K562 (cell line): ENCODE results near the gene ZKSCAN3. TPM values are rescaled to one million over a fixed set of nuclear protein-coding genes. Genes with fewer than 3 reads are reported as not detected.

Experiments used
- NFIC ChIP-seq: fragments of 450-650 bp; IDR thresholded peaks from 2 replicates; pipeline ENCODE4 v1.6.1; 2017; ENCODE audit warnings: mild to moderate bottlenecking, inconsistent platforms
- TAF1 ChIP-seq: IDR thresholded peaks from 2 replicates; pipeline ENCODE4 v1.6.1; 2011; ENCODE audit warnings: mild to moderate bottlenecking, low read length, moderate library complexity; ENCODE audit not compliant: insufficient read depth, control insufficient read depth, severe bottlenecking; ENCODE audit errors: extremely low read depth
- polyA plus RNA-seq, 8 experiments: library from polyadenylated mRNA; depleted of rRNA in 4 of 8; stranded (reverse) in 5 of 8; unstranded in 3 of 8; fragments of >200 nt; fragmentation: Nextera tagmentation in 2 of 8; fragmentation: Illumina TruSeq in 1 of 8; extraction: Ambion mirVana in 2 of 8; extraction: Trizol in 1 of 8; gene quantifications; 2 replicates each; pipeline versions ENCODE4 v1.2.1 to v1.2.3, GENCODE V29; 2011 to 2014; ENCODE audit warnings: inconsistent platforms in 1 of 8, missing spikeins in 1 of 8
- total RNA-seq, 7 experiments: library from RNA; depleted of rRNA in 6 of 7; stranded (reverse); fragments of >200 nt in 6 of 7; fragmentation: Illumina TruSeq in 2 of 7; extraction: Trizol in 2 of 7; gene quantifications; 2 replicates each; pipeline versions ENCODE4 v1.2.1 to v1.2.3, GENCODE V29; 2011 to 2021; ENCODE audit warnings: low replicate concordance in 1 of 7
- TF ChIP-seq, protein P1 (sequence below), 2 experiments: fragments of 450-650 bp; formaldehyde crosslinking in 1 of 2; IDR thresholded peaks; 2 replicates each; pipeline versions ENCODE4 v1.4.0 to v1.6.1; 2014 to 2020; ENCODE audit warnings: mild to moderate bottlenecking in 2 of 2, borderline replicate concordance in 1 of 2, low read depth in 1 of 2
- TF ChIP-seq, protein P2 (sequence below), 2 experiments: fragments of 450-650 bp in 1 of 2; sonication (generic) in 1 of 2; formaldehyde crosslinking in 1 of 2; IDR thresholded peaks in 1 of 2; conservative IDR thresholded peaks in 1 of 2; 2 replicates each; pipeline versions ENCODE4 v1.6.1 to v1.8.1; 2016 to 2023; ENCODE audit warnings: mild to moderate bottlenecking in 2 of 2, moderate library complexity in 2 of 2, inconsistent platforms in 1 of 2, missing genetic modification reagents in 1 of 2
- TF ChIP-seq, protein P3 (sequence below): fragments of 450-650 bp; IDR thresholded peaks from 2 replicates; pipeline ENCODE4 v1.6.1; 2016; ENCODE audit warnings: mild to moderate bottlenecking, moderate library complexity

ZKSCAN3 gene
- total and polyA plus RNA-seq, 9 of the 15 experiments (the other 6 are each of a cell fraction or from before 2014, with no cell fraction given), result 3.0 to 12.4 (median 10.2) TPM

DNA sequence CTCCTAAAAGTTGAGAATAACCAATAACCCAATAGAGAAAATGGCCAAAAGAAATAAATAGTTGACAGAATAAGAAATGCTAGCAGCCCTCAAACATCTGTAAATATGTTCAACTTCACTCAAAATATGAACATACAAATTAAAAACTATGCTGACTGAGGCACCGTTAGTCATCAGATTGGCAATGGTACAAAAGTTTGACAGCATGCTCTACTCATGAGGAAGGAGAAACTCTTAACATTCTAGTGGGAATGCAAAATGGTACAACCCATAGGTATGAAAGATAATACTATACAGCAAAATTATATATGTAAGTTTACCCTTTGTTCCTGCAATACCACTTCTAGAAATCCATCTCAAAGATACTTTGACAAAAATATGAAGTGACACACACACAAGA lies 51.4 kb downstream of the ZKSCAN3 start (continued):
- TF ChIP-seq, protein P1, sequence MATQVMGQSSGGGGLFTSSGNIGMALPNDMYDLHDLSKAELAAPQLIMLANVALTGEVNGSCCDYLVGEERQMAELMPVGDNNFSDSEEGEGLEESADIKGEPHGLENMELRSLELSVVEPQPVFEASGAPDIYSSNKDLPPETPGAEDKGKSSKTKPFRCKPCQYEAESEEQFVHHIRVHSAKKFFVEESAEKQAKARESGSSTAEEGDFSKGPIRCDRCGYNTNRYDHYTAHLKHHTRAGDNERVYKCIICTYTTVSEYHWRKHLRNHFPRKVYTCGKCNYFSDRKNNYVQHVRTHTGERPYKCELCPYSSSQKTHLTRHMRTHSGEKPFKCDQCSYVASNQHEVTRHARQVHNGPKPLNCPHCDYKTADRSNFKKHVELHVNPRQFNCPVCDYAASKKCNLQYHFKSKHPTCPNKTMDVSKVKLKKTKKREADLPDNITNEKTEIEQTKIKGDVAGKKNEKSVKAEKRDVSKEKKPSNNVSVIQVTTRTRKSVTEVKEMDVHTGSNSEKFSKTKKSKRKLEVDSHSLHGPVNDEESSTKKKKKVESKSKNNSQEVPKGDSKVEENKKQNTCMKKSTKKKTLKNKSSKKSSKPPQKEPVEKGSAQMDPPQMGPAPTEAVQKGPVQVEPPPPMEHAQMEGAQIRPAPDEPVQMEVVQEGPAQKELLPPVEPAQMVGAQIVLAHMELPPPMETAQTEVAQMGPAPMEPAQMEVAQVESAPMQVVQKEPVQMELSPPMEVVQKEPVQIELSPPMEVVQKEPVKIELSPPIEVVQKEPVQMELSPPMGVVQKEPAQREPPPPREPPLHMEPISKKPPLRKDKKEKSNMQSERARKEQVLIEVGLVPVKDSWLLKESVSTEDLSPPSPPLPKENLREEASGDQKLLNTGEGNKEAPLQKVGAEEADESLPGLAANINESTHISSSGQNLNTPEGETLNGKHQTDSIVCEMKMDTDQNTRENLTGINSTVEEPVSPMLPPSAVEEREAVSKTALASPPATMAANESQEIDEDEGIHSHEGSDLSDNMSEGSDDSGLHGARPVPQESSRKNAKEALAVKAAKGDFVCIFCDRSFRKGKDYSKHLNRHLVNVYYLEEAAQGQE (IDR thresholded peaks at IDR 0.05; ENCODE audit: borderline replicate concordance), result 0 out of 2 replicates have a peak, but pooled peaks have one; percentile 1
- TF ChIP-seq, protein P1 (CRISPR knock-in tag; IDR thresholded peaks at IDR 0.05; ENCODE audit: low read depth), result no peak
- TF ChIP-seq, protein P2, sequence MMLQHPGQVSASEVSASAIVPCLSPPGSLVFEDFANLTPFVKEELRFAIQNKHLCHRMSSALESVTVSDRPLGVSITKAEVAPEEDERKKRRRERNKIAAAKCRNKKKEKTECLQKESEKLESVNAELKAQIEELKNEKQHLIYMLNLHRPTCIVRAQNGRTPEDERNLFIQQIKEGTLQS (IDR thresholded peaks at IDR 0.05), result peak; percentile 23; the same call in 1 of the 2 replicates
- TF ChIP-seq, protein P2 (CRISPR knock-in tag; conservative IDR thresholded peaks at IDR 0.05), result no peak
- peak; percentile 67 for TF ChIP-seq NFIC
- TF ChIP-seq, protein P3, sequence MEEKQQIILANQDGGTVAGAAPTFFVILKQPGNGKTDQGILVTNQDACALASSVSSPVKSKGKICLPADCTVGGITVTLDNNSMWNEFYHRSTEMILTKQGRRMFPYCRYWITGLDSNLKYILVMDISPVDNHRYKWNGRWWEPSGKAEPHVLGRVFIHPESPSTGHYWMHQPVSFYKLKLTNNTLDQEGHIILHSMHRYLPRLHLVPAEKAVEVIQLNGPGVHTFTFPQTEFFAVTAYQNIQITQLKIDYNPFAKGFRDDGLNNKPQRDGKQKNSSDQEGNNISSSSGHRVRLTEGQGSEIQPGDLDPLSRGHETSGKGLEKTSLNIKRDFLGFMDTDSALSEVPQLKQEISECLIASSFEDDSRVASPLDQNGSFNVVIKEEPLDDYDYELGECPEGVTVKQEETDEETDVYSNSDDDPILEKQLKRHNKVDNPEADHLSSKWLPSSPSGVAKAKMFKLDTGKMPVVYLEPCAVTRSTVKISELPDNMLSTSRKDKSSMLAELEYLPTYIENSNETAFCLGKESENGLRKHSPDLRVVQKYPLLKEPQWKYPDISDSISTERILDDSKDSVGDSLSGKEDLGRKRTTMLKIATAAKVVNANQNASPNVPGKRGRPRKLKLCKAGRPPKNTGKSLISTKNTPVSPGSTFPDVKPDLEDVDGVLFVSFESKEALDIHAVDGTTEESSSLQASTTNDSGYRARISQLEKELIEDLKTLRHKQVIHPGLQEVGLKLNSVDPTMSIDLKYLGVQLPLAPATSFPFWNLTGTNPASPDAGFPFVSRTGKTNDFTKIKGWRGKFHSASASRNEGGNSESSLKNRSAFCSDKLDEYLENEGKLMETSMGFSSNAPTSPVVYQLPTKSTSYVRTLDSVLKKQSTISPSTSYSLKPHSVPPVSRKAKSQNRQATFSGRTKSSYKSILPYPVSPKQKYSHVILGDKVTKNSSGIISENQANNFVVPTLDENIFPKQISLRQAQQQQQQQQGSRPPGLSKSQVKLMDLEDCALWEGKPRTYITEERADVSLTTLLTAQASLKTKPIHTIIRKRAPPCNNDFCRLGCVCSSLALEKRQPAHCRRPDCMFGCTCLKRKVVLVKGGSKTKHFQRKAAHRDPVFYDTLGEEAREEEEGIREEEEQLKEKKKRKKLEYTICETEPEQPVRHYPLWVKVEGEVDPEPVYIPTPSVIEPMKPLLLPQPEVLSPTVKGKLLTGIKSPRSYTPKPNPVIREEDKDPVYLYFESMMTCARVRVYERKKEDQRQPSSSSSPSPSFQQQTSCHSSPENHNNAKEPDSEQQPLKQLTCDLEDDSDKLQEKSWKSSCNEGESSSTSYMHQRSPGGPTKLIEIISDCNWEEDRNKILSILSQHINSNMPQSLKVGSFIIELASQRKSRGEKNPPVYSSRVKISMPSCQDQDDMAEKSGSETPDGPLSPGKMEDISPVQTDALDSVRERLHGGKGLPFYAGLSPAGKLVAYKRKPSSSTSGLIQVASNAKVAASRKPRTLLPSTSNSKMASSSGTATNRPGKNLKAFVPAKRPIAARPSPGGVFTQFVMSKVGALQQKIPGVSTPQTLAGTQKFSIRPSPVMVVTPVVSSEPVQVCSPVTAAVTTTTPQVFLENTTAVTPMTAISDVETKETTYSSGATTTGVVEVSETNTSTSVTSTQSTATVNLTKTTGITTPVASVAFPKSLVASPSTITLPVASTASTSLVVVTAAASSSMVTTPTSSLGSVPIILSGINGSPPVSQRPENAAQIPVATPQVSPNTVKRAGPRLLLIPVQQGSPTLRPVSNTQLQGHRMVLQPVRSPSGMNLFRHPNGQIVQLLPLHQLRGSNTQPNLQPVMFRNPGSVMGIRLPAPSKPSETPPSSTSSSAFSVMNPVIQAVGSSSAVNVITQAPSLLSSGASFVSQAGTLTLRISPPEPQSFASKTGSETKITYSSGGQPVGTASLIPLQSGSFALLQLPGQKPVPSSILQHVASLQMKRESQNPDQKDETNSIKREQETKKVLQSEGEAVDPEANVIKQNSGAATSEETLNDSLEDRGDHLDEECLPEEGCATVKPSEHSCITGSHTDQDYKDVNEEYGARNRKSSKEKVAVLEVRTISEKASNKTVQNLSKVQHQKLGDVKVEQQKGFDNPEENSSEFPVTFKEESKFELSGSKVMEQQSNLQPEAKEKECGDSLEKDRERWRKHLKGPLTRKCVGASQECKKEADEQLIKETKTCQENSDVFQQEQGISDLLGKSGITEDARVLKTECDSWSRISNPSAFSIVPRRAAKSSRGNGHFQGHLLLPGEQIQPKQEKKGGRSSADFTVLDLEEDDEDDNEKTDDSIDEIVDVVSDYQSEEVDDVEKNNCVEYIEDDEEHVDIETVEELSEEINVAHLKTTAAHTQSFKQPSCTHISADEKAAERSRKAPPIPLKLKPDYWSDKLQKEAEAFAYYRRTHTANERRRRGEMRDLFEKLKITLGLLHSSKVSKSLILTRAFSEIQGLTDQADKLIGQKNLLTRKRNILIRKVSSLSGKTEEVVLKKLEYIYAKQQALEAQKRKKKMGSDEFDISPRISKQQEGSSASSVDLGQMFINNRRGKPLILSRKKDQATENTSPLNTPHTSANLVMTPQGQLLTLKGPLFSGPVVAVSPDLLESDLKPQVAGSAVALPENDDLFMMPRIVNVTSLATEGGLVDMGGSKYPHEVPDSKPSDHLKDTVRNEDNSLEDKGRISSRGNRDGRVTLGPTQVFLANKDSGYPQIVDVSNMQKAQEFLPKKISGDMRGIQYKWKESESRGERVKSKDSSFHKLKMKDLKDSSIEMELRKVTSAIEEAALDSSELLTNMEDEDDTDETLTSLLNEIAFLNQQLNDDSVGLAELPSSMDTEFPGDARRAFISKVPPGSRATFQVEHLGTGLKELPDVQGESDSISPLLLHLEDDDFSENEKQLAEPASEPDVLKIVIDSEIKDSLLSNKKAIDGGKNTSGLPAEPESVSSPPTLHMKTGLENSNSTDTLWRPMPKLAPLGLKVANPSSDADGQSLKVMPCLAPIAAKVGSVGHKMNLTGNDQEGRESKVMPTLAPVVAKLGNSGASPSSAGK, result 0 out of 2 replicates have a peak, but pooled peaks have one; percentile 33
- TF ChIP-seq TAF1, result no peak
